WTC11 (cell line): Measurements from ENCODE around the gene USF1.

ENCODE experiments used
- E2F4 ChIP-seq: sonication (generic); formaldehyde crosslinking; IDR thresholded peaks from 2 replicates; pipeline ENCODE4 v1.8.1; 2022; ENCODE audit warnings: low read depth, mild to moderate bottlenecking, moderate library complexity, missing genetic modification reagents, borderline replicate concordance
- SMAD3 ChIP-seq: sonication (generic); formaldehyde crosslinking; IDR thresholded peaks from 2 replicates; pipeline ENCODE4 v1.8.0; 2022; ENCODE audit warnings: missing genetic modification reagents, mild to moderate bottlenecking, borderline replicate concordance
- TF ChIP-seq, protein P1 (sequence below): fragments of 200-600 bp; IDR thresholded peaks from 2 replicates; pipeline ENCODE4 v1.8.0; 2022; ENCODE audit warnings: antibody characterized with exemption

- TF ChIP-seq E2F4 (no peak), SMAD3 (CRISPR knock-in tag) (no peak)
- TF ChIP-seq, protein P1, sequence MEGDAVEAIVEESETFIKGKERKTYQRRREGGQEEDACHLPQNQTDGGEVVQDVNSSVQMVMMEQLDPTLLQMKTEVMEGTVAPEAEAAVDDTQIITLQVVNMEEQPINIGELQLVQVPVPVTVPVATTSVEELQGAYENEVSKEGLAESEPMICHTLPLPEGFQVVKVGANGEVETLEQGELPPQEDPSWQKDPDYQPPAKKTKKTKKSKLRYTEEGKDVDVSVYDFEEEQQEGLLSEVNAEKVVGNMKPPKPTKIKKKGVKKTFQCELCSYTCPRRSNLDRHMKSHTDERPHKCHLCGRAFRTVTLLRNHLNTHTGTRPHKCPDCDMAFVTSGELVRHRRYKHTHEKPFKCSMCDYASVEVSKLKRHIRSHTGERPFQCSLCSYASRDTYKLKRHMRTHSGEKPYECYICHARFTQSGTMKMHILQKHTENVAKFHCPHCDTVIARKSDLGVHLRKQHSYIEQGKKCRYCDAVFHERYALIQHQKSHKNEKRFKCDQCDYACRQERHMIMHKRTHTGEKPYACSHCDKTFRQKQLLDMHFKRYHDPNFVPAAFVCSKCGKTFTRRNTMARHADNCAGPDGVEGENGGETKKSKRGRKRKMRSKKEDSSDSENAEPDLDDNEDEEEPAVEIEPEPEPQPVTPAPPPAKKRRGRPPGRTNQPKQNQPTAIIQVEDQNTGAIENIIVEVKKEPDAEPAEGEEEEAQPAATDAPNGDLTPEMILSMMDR: no peak
Measured at GRCh38 chr1:161031874-161032273, 13.9 kb downstream of the USF1 start.
